ENCODE results near the gene KCNAB1. TPM values are rescaled to one million over a fixed set of nuclear protein-coding genes. Genes with fewer than 3 reads are reported as not detected.
A peak's percentile ranks its signal among the peaks of the same experiment; 100 is the strongest.

Gene KCNAB1
- polyA plus RNA-seq, 4 donors: 2.7 to 3.5 (median 3.3) TPM

DNA sequence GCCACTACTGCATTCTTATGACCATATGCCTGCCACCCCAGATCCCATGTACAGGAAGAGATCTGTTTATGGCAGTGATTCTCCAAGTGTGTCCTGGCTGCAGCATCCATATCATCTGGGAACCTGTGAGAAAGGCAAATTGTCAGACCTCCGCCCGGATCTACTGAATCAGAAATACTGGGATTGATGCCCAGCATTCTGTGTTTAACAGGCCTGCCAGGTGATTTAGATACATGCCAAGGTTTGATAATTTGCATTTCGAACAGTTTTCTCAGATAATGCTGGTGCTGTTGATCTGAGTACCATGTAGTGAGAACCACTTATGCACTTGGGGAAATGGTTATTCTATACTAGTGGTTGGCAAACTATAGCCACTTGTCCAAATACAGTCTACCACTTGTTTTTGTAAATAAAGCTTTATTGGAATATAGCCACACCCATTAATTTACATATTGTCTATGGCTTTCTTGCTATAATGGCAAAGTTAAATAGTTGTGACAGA is 269.1 kb downstream of the KCNAB1 start:
- DNase-seq (ENCODE audit: low read depth in 4 of 4, low spot score in 2 of 4): no peak

DNA sequence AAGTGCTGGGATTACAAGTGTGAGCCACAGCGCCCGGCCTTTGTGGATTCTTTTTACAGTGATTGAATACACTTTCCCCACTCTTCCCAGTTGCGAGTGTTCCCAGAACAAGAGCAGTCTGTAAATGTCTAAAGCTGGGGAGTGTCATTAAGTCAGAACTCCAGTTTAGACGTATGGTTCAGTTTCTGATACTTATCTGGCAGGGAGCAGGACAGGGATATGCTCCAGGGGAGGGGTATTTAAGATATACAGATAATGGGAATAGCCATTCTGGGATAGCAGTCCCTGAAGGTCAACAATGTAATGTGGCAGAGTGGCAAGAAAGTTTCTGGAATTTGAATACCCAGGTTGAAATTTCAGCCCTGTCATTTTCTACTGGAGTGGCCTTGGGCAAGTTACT is 270.5 kb downstream of the KCNAB1 start:
- DNase-seq (ENCODE audit: low read depth in 4 of 4, low spot score in 2 of 4): no peak

DNA sequence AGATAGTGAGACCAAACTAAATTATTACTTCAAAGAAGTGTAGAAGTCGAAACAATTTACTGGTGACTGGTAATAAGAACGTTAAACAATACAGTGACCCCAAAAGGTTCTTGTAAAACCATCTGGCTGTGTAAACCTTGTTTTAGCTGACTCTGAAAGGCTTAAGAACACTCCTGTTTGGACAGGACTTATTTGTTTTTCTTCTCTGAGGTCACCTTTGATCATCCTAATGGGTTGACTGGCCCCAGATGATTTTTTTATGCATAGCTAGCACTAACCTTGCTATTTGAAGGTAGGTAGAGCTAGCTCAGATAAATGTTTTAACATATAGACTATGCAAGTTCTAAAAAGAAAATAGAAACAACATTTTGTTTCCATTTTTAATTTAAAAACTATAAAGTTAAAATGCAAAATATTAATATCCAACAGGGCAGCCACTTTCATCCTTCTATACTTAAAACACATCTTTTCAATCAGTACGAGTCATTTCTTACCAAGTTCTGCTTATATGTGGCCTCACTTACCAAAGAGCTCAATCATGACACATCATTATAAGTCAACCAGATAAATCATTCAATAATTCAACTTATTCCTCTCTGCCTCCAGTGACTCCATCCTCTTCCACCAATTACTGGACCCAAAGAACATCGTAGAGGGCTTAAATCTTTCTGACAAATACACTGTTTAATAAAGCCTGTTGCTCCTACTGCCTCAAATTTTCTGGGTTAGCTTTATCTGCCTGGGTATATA is 275.8 kb downstream of the KCNAB1 start:
- DNase-seq (ENCODE audit: low read depth in 4 of 4, low spot score in 2 of 4): no peak

DNA sequence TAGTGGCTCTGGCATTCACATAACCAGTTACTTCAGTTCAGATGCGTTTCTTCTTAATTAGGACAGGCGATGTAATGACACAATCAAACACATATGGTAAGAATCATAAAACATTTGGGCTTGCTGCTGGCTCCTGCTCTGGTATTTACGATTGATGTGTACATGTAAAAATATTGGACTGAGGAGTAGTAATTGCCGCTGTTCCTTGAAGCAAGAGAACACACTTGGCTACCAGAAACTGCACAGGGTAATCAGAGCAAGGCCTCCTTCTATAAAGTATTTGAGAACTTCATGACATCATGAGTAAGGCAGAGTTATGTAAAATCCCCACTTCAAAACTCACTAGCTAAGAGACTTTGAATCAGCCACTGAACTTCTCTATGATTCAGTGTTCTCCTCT is 276.5 kb downstream of the KCNAB1 start:
- no peak for DNase-seq (ENCODE audit: low read depth in 4 of 4, low spot score in 2 of 4)

DNA sequence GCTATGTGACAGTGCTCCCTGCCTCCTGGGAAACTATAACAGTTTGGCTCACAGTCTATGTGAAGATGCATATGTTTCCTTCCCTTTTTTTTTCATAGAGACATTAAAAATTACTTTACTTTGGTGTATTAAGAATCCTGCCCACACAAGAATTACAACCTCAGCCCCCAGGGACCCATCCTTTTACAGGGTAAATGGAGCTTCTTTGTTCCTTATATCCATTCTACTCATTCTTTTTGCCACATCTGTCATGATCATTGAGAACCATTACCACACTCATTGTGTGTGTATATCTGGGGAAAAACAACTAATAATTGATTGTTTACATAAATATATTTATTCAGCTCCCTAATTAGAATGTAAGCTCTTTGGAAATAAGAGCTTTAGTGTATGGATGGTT is 277.2 kb downstream of the KCNAB1 start:
- no peak for DNase-seq (ENCODE audit: low read depth in 4 of 4, low spot score in 2 of 4)

DNA sequence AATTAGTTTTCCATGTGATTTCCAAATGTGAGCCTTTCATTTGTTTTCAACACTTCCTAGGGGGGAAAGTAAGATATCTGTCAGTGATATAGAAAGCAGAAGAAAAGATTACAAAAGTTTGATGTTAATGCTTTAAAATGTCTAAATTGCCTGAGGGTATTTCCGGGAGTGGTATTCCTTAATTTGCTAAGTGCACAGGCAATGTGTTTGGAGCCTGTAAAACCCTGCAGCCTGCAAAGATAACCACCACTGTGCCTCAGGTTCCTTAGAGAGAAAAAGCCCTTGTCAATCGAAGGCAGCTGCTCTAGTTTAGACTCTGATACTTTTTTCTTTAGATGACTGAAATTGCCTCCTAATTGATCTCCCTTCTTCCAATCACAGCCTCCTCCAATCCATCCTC is 279.7 kb downstream of the KCNAB1 start:
- DNase-seq (ENCODE audit: low read depth in 4 of 4, low spot score in 2 of 4): no peak

DNA sequence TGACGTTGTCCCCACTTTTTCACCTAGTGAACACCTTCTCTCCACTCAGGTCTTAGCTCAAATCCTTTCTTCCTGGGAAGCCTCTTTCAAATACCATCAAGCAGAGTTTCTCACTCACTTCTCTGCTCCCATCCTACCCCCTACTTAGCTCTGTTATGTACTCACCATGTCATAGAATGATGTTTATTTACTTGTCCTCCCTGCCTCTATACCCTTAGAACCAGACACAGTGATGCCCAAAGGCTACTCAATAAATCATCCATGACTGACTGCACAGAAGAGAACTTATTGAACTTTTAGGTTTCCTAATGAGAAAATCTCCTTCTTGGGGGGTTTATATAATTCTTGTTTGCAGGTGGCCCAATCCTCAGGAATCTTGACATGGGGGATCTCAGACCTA is 280.4 kb downstream of the KCNAB1 start:
- DNase-seq (ENCODE audit: low read depth in 4 of 4, low spot score in 2 of 4): no peak

DNA sequence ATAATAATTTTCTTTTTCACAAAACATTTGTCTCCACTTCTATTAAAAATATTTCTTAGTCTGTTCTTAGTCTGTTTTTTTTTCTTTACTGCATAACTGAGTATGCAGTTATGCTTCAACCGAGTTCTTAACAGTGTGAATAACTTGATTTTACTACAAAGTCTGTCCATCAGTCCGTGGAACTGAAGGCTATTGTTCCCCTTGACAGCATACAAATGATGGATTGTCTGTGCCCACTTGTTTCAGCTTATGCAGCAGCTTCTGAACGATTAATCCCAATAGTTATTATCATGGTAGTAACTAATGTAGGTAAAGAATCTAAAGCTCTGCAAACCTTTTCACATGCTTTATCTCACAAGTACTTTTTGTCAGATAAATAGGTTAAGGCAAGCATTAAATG is 283.8 kb downstream of the KCNAB1 start:
- DNase-seq (ENCODE audit: low read depth in 4 of 4, low spot score in 2 of 4): no peak

DNA sequence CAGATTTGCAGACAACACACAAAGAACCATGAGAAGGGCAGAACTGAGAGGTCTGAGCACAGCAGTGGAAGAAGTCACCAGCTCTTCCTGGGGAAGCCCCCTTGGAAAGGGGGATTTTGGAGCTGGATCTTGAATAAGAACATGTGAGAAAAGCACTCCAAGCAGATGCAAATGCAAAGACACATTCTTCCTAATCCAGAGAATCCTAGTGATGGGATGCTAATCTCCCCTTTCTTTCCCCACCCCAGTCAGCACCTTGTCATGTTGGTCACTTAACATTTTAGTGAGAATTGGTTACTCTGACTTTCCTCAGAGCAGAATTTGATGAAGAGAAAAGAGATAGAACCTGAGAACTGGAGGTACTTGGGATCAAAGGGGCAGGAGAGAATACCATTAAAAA is 286.0 kb downstream of the KCNAB1 start:
- DNase-seq (ENCODE audit: low read depth in 4 of 4, low spot score in 2 of 4): no peak

DNA sequence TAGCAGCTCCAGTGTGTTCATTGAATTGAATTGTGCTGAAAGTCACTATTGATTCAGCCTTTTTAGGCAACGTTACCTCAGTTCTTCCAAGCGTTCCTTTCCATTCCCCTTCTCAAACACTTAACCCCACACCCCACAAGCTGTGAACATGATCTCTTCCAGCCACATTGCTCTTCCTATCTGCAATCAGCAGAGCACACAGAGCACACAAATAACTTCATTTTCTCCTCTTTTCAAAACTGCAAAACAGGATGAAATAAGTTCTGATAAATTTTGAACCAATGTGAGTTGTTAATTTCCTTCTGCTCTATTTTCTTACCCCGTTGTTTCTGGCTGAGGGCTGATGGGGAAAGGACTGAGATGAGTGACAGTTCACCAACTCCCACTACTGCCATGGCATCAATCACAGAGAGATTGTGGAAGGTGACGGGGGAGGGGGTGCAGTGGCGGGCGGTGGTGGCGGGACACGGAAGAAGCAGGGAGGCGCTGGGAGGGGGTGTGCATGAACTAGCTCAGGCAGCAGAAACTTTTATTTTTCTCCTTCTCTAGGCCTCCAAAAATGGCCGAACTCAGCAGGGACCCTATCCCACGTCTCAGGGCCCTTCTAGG is 287.3 kb downstream of the KCNAB1 start:
- no peak for DNase-seq (ENCODE audit: low read depth in 4 of 4, low spot score in 2 of 4)

DNA sequence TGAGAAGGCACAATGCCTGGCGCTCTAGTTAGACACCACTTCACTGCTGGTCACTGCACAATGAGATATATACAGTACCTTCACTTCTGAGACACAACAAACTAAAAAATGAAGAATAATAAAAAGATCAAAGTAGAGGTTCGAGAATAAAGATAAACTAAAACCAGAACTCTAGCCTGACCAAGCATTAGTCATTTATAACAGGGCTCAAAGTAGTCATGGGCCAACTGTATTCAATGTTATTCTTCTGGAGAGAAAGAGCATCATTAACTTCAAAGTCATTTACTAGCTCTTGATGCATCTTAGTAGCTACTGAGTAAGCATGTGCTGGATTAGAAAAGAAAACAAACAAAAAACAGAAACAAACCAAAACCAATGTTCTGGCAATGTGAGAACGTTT is 289.3 kb downstream of the KCNAB1 start:
- DNase-seq (ENCODE audit: low read depth in 4 of 4, low spot score in 2 of 4): no peak

DNA sequence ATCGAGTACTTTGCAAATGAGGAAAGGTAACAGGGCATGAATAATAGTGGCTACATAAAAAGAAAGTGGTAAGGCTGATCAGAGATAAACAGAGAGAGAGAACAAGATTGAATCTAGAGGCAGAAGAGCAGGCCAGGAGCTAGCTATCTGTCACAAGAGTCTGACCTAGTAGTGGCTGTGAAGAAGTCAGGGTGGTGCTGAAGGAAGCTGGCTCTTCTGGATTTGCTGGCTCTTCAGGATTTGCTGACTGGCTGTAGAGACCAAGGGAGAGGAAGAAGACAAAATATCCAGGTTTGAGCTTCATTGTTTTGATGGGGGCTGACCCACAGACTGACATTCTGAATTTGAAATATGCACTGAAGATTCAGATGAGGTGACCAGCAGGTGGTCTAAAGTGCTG is 292.2 kb downstream of the KCNAB1 start:
- no peak for DNase-seq (ENCODE audit: low read depth in 4 of 4, low spot score in 2 of 4)

DNA sequence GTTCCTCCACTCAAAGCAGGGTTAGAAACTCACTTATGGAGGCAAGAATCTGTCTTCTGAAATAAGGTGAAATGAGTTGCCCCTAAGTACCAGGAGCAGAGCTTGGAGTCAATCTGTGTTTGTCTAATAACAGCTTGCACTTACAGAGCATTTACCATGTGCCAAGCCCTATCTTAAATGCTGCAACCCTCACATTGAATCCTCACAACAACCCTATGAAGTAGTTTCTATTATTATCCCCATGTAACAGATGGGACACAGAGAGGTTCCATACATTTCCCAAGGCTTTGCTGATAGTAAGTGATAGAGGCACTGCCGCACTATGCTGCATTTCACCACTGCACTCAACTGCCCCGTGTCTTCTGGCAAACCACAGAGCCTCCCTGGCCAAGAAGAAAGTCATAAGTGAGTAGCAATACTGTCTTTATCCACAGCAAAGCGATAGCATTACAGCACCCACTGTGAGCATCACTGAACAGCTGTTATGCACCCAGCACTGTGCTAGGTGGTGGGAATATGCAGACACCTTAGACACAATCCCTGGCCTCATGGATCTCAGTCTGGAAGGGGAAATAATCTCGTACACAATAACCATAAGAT is 293.0 kb downstream of the KCNAB1 start:
- DNase-seq (ENCODE audit: low read depth in 4 of 4, low spot score in 2 of 4): no peak

DNA sequence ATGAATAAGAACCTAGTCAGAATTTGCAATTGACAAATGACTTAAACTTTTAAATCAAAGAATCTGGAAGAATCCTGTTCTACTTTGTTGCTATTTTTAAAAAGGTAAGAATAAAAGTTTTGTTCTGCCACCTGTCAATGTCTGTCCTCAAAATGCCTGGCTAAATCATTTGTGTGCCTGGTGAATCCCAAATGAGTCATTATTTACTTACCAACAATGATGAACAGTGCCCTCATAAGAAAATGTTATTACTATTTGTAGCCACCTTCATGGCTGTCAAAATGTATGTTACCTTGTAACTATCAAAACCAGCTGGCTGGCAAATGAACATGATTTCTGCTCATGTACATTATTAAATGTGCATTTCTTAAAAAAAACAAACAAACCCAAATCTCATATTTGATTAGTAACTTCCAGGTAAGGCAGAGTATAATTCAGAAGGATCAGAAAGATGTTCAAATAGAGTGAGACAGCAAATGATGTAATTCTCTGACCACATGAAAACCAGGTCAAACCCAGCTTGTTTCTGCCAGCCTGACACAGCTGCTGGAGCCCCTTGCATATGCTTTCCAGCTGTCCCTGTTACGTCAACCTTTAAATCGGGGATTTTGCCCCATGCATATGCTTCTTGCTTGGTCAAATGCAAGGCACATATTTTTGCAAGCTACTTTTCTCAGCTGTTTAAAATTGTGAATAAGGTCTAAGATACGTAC is 296.6 kb downstream of the KCNAB1 start:
- DNase-seq (ENCODE audit: low read depth in 4 of 4, low spot score in 2 of 4): no peak

DNA sequence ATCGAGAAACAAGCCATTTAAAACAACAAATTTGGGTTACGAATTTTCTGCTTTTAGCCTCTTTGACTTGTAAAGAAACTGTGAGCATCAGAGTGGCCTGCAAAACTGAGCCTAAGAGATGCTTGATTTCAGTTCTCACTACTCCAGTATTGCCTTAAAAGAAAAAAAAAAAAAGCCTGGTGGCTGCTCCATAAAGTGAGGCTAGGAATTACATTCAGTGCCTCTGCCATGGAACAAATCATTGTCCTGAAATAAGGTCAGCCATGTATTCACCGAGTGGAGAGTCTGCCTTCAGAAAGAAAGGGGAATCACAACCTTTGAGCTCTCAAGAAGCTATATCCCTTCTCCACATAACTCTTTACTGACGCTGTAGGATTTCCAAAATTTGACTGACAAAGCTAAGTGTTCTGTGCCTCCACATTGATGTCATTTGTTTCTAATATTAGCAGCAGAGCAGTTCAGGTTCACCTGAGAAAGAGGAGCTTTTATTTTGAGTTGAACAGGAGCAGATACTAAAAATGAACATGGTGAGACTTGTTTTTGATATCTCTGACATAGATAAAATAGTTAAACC is 297.3 kb downstream of the KCNAB1 start:
- DNase-seq (ENCODE audit: low read depth in 4 of 4, low spot score in 2 of 4): no peak

DNA sequence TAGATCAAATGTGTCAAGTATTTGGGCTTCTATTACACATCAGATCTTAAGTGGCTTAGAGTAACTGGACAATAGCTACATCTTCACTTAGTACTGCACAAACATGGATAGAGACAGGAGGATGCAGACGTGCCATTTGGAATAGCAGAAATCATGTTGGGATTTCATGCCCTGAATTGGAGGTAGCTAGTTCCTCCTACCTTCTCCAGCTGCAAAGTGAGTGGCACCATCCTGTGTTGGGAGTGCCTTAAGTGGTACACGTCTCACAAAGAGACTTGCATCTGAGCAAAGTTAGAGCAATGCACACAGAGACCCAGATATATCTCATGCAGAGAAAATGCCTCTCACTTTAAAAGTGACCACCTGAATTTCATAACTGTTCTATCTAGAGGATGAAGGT is 298.1 kb downstream of the KCNAB1 start:
- DNase-seq (ENCODE audit: low read depth in 4 of 4, low spot score in 2 of 4): no peak

DNA sequence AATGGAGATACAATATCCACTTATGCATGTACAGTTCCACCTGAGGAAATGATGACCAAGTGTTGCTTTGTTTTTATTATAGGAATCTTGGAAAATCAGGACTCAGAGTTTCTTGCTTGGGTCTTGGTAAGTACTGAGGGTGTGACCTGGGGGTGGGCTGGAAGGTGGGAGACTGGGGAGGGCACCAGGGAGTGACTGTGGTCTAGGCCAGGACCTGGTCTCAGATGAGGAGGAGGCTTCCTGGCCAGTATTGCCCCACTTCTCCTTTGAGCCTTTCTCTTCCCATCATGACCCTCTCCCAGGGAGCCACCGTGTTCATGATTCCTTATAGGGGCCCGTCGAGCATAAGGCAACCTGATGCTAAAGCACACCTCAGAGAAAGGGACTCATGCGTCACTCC is 301.2 kb downstream of the KCNAB1 start:
- no peak for DNase-seq (ENCODE audit: low read depth in 4 of 4, low spot score in 2 of 4)

DNA sequence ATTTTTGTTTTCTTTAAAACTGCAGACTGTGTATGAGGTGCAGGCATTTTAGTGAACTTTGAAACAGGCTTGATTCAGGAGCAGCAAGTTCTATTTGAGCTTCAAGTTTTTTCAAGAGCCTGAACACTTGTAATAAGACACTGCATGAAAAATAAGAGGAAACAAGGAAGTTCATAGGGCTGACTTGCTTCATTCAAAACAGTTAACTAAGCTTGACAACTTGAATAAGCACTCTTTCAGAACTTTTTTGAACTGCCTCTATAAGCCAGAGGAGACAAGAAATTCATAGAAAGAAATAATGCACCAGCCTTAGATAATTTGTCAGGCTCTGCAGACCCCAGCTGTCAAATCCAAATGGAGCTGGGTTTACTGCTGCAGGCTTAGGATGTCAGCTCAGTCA is 304.4 kb downstream of the KCNAB1 start:
- peak in 3 of 4 donors; percentile 17 to 36 (median 18) for DNase-seq (ENCODE audit: low read depth in 4 of 4, low spot score in 2 of 4)

DNA sequence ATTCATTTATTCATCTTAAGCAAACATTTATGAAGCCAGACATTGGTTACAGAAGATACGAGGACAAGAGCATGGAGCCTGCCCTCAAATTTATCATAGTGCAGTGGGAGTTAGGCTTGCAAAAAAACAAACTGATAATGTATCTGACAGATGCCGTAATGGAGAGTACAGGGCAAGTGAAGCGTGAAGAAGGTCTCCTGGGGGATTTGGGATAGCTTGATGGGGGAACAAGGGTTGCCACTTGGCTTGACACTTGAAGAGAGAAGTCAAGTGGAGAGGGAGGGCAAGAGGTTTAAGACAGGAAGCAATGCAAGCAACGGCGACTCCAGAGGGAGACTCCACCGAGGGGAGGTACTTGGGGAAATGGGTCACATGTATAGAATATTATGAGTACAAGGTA is 305.3 kb downstream of the KCNAB1 start:
- DNase-seq (ENCODE audit: low read depth in 4 of 4, low spot score in 2 of 4): no peak

DNA sequence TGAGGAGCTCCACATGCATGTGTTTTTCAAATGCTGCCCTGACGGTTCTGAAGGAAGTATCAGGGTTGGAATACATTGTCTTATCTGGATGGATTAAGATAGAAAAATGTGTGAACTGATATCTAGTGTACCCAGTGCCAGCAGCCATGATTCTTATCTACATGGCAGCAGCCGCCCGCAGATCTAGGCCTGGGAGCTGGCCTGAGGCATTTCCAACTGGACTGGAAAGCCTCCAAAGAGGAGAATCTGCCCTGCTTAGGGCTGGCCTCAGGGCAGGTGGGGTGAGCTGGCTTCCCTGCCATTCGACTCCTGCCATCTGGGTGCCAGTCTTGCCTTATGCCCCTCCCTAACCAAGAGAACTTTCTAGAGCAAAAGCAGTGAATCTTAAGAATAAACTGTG is 308.7 kb downstream of the KCNAB1 start:
- DNase-seq (ENCODE audit: low read depth in 4 of 4, low spot score in 2 of 4): no peak

Data from left renal cortex interstitium (tissue), 4 donors.